Transverse colon (tissue), 4 donors: Measurements from ENCODE around the gene SNORC. TPM values are rescaled to one million over a fixed set of nuclear protein-coding genes. Genes with fewer than 3 reads are reported as not detected.
"Not testable (repeated sequence)": the region's sequence is repeated elsewhere in the genome, so short reads cannot be mapped to it uniquely, and the experiment has no call there.

ENCODE experiments used
- DNase-seq: peaks from one replicate; pipeline ENCODE4 v3.0.0-alpha.2; 2019
- H3K27ac ChIP-seq, 4 donors: fragments of 200-600 bp; sonication (generic); 2 replicates each; pipeline ENCODE4 v1.5.1; 2016 to 2018; ENCODE audit warnings: inconsistent platforms in 4 of 4
- H3K27me3 ChIP-seq: fragments of 200-600 bp; sonication (generic); 2 replicates; pipeline ENCODE4 v1.5.1; 2017; ENCODE audit warnings: inconsistent platforms
- H3K36me3 ChIP-seq, 4 donors: fragments of 200-600 bp; sonication (generic); 2 replicates each; pipeline ENCODE4 v1.5.1; 2017 to 2019; ENCODE audit warnings: inconsistent platforms in 4 of 4
- H3K4me1 ChIP-seq, 4 donors: fragments of 200-600 bp; sonication (generic); 2 replicates each; pipeline ENCODE4 v1.5.1; 2017 to 2020; ENCODE audit warnings: inconsistent platforms in 4 of 4
- H3K4me3 ChIP-seq, 4 donors: fragments of 200-600 bp; sonication (generic); 1 replicate in 1 of 4; 2 replicates in 3 of 4; pipeline versions ENCODE4 v1.5.1 to v1.6.1; 2017 to 2019; ENCODE audit warnings: inconsistent platforms in 4 of 4
- H3K9me3 ChIP-seq, 2 donors: fragments of 200-600 bp; sonication (generic); 2 replicates each; pipeline ENCODE4 v1.5.1; 2017 to 2019; ENCODE audit warnings: inconsistent platforms in 2 of 2
- EP300 ChIP-seq: sonication (generic); formaldehyde crosslinking; IDR thresholded peaks from one replicate; pipeline ENCODE4 v1.6.1; 2017; ENCODE audit warnings: antibody characterized with exemption, low read depth
- POLR2A ChIP-seq: fragments of 450-650 bp; IDR thresholded peaks from one replicate; pipeline ENCODE4 v1.6.1; 2016; ENCODE audit warnings: antibody characterized with exemption, mild to moderate bottlenecking, moderate library complexity
- POLR2AphosphoS5 ChIP-seq, 3 donors: sonication (generic); formaldehyde crosslinking; IDR thresholded peaks; one replicate each; pipeline ENCODE4 v1.6.1; 2016; ENCODE audit warnings: antibody characterized with exemption in 3 of 3
- WGBS, 2 donors: methylation state at CpG; one replicate each; pipeline ENCODE4 v1.1.5; 2018; ENCODE audit warnings: low coverage in 1 of 2; 5-methylcytosine and 5-hydroxymethylcytosine counted together
- in situ Hi-C, 4 donors: fragments of 200-750 bp; cut with MboI; loops; one replicate each; pipeline versions ENCODE4 v1.15.0 to v1.15.1; 2017; ENCODE audit warnings: low sequenced_read_pairs in 3 of 4, low pct_ligation_motif_present in 1 of 4, low pct_unique_long_range_greater_than_20kb in 1 of 4
- intact Hi-C: fragments of 100-400 bp; cut with DNase I; formaldehyde crosslinking; loops from one replicate; pipeline ENCODE4 v1.15.1; 2023; ENCODE audit warnings: low total_unique reads
- total RNA-seq, 4 donors: library from RNA; depleted of rRNA; stranded (reverse); fragments of >200 nt; gene quantifications; one replicate each; pipeline ENCODE4 v1.1.0, GENCODE V29; 2016
- TF ChIP-seq, protein P1 (sequence below), 5 experiments: fragments of 200-600 bp in 3 of 5; fragments of 450-650 bp in 2 of 5; sonication (generic) in 3 of 5; IDR thresholded peaks; 1 replicate in 2 of 5; 2 replicates in 3 of 5; pipeline ENCODE4 v1.5.1; 2016 to 2017; ENCODE audit warnings: antibody characterized with exemption in 5 of 5, inconsistent platforms in 3 of 5, mild to moderate bottlenecking in 2 of 5, moderate library complexity in 1 of 5

SNORC gene
- total RNA-seq, 4 donors from 2014 or later, result 13.9 to 45.6 (median 17.2) TPM

DNA sequence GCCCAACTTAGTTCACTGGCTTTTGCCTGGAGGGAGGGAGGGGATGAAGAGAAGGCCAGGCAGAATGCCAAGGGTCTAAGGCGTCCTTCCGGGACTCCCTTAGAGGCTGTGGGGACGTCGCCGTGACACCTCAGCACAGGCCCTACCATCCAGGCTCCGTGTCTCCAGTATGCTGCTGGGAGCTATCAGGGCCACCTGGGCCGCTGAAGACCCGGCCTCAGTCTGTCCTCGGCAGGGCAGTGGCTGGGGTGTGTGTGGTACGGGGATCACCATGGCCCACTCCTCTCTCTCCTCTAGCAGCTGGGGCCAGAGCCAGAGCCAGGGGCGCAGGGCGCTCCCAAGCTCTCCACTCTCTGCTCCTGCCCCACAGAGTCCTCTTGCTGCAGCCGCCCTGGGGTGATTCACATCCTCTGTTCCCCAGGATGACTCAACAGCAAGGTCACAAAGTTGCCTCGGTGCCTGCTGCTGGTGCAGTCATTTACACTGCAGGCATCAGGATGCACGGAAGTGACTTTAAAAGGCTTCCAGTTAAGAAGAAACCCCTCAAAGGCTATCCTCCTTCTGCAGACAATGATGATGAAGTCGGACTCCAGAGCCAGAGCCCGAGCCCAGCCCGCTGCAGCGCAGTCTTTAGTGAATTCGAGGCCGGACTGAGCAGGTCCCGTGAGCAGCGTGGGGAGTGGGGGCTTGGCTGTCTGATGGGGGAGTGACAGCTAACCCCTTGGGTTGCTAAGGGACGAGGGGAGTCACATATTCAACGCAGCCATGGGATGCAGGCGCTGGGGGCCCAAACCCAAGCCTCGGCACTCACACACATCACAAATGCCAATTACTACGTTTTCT, 31.9 kb downstream of the SNORC start:
- intact Hi-C loops (no loop called here), in situ Hi-C loops (no loop called here)
- Histone ChIP-seq H3K27ac (no peak overlapping the region), H3K36me3 (no peaks in the 10 kb centered on the region), H3K27me3 (no peaks in the 10 kb centered on the region), H3K4me1 (no peaks in the 10 kb centered on the region), H3K4me3 (no peak overlapping the region), H3K9me3 (no peaks in the 10 kb centered on the region)
- DNase-seq, result no peak
- 83 to 84% methylated on average over 1 to 27 of the region's 28 CpGs for WGBS, 2 donors
- TF ChIP-seq, protein P1, sequence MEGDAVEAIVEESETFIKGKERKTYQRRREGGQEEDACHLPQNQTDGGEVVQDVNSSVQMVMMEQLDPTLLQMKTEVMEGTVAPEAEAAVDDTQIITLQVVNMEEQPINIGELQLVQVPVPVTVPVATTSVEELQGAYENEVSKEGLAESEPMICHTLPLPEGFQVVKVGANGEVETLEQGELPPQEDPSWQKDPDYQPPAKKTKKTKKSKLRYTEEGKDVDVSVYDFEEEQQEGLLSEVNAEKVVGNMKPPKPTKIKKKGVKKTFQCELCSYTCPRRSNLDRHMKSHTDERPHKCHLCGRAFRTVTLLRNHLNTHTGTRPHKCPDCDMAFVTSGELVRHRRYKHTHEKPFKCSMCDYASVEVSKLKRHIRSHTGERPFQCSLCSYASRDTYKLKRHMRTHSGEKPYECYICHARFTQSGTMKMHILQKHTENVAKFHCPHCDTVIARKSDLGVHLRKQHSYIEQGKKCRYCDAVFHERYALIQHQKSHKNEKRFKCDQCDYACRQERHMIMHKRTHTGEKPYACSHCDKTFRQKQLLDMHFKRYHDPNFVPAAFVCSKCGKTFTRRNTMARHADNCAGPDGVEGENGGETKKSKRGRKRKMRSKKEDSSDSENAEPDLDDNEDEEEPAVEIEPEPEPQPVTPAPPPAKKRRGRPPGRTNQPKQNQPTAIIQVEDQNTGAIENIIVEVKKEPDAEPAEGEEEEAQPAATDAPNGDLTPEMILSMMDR (IDR thresholded peaks at IDR 0.05), result no peak
- TF ChIP-seq POLR2A (no peak), POLR2AphosphoS5 (IDR thresholded peaks at IDR 0.05) (no peak), EP300 (no peak)

DNA sequence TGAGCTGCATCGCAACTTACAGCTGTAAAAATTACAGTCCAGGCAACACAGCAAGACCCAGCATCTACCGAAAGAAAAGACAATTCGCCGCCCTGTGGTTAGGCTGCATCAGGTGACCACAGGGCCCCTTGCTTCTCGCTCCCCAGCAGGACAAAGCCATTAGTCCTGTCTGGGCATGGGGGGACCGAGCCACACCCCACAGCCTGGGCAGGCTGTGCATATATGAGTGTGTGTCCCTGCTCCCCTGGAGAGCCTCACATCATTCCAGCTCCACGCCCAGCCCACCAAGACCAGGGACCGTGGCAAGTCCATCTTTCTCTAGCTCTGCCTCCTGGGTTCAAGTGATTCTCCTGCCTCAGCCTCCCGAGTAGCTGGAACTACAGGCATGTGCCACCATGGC, 33.9 kb downstream of the SNORC start:
- H3K27ac ChIP-seq, result no peak overlapping the region
- TF ChIP-seq, protein P1 (IDR thresholded peaks at IDR 0.05), result no peak
- no peak for TF ChIP-seq EP300
- no peak for TF ChIP-seq POLR2A
- H3K9me3 ChIP-seq, result no peaks in the 10 kb centered on the region
- H3K4me1 ChIP-seq, result no peaks in the 10 kb centered on the region
- peaks cover 9% of the 10 kb centered on the region for H3K27me3 ChIP-seq
- H3K36me3 ChIP-seq, result no peaks in the 10 kb centered on the region
- H3K4me3 ChIP-seq, result no peak overlapping the region
- intact Hi-C loops (no loop called here), in situ Hi-C loops (no loop called here)
- 91 to 100% methylated on average over 1 to 9 of the region's 9 CpGs for WGBS, 2 donors
- no peak for DNase-seq

DNA sequence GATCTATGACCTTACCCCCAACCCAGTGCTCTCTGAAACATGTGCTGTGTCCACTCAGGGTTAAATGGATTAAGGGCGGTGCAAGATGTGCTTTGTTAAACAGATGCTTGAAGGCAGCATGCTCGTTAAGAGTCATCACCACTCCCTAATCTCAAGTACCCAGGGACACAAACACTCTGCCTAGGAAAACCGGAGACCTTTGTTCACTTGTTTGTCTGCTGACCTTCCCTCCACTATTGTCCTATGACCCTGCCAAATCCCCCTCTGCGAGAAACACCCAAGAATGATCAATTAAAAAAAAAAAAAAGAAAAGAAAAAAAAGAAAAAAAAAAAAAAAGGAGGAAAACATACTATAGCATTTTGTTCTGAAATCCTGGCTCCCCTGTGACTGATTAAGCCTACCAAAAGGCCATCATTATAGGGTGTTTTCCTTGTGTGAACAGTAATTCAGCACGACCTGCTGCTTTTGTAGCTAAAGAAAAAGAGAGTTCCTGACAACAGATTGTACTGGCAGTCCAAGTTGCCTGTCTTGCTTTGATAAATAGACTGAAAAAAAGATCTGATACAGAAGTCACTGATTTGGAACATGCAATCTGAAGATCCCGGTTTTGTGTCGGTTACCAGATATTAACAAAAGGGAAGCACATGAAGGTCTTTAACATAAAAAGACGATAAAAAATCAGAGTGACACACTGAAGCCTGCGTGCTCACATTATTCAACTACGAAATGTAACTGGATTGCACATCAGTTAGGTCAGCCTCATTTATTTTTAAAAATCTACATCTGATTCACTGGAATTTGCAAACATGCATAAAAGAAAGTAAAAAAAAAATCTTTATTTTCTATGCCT, 37.0 kb downstream of the SNORC start:
- H3K36me3 ChIP-seq, intact Hi-C loops, in situ Hi-C loops, DNase-seq, H3K27ac ChIP-seq, H3K4me1 ChIP-seq, H3K9me3 ChIP-seq, H3K4me3 ChIP-seq: not testable (repeated sequence)
- WGBS, 2 donors, result 63 to 86% methylated on average over 5 to 6 of the region's 10 CpGs
- H3K27me3 ChIP-seq, result peaks cover 17% of the 10 kb centered on the region

DNA sequence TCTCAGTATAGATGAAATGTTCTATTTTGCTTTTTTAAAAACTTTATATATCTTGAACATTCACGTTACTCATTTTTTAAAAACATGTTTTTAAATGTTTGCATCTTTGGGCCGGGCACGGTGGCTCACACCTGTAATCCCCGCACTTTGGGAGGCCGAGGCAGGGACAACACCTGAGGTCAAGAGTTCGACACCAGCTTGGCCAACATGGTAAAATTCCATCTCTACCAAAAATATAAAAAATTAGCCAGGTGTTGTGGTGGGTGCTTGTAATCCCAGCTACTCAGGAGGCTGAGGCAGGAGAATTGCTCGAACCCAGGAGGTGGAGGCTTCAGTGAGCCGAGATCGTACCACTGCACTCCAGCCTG, 37.6 kb downstream of the SNORC start:
- WGBS, 2 donors, result 86 to 93% methylated on average over 6 to 9 of the region's 9 CpGs
- intact Hi-C loops, in situ Hi-C loops, H3K9me3 ChIP-seq, H3K27ac ChIP-seq, H3K4me3 ChIP-seq, H3K4me1 ChIP-seq, H3K36me3 ChIP-seq, DNase-seq: not testable (repeated sequence)
- H3K27me3 ChIP-seq, result peaks cover 17% of the 10 kb centered on the region

DNA sequence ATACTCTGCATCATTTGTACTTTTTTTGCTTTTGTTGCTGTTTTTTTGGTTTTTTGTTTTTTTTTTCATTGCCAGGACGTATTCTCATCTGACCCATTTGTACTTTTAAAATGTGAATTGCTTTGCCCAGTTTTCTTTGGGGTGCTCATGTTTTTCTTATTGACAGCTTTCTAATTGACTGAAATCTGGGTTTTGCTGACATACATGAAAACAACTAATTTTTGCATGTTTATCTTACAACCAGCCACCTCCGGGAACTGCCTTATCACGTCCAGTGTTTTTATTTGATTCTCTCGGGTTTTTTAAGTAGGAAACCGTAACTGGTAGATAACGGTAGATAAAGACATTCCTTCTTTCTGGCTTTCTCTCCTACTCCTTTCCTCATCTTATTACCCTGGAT, 38.6 kb downstream of the SNORC start:
- intact Hi-C loops, result no loop called here
- H3K27me3 ChIP-seq, result peaks cover 17% of the 10 kb centered on the region
- DNase-seq, result no peak
- H3K36me3 ChIP-seq, result no peaks in the 10 kb centered on the region
- TF ChIP-seq POLR2A, result no peak
- no peak for TF ChIP-seq POLR2AphosphoS5 (IDR thresholded peaks at IDR 0.05)
- no peak for TF ChIP-seq EP300
- TF ChIP-seq, protein P1 (IDR thresholded peaks at IDR 0.05), result no peak
- 45 to 79% methylated on average over 5 to 6 of the region's 6 CpGs for WGBS, 2 donors
- H3K4me3 ChIP-seq, result no peak overlapping the region
- H3K9me3 ChIP-seq, result peaks cover 0 to 9% of the 10 kb centered on the region in 2 donors
- H3K4me1 ChIP-seq, result no peaks in the 10 kb centered on the region
- in situ Hi-C loops, result no loop called here
- H3K27ac ChIP-seq, result no peak overlapping the region
